WTC11 (cell line): Measurements from ENCODE around the gene TADA2A. TPM values are rescaled to one million over a fixed set of nuclear protein-coding genes. Genes with fewer than 3 reads are reported as not detected.
"Not testable (repeated sequence)": the region's sequence is repeated elsewhere in the genome, so short reads cannot be mapped to it uniquely, and the experiment has no call there.

Experiments used
- ATAC-seq: fragments of 200-7000 bp; cut with Tn5 transposase; 2 replicates; pipeline ENCODE4 v1.10.0; 2021; ENCODE audit warnings: mild to moderate bottlenecking, moderate library complexity
- CTCF ChIA-PET: fragments of 300-600 bp; sonication (Branson Sonifier 250); formaldehyde crosslinking; loops from one replicate; lab custom pipeline; 2021; ENCODE audit warnings: antibody characterized with exemption; lab: Charles Lee
- POLR2A ChIA-PET: fragments of 350-600 bp; sonication (Branson Sonifier 250); formaldehyde crosslinking; loops from one replicate; lab custom pipeline; 2021; ENCODE audit warnings: antibody characterized with exemption; lab: Charles Lee
- DNase-seq: peaks from one replicate; pipeline ENCODE4 v3.0.0; 2021; ENCODE audit warnings: low spot score
- H3K27ac Mint-ChIP-seq: 2 replicates; pipeline ENCODE4 v1.8.0; 2021; ENCODE audit warnings: mixed read lengths
- H3K27me3 Mint-ChIP-seq: 2 replicates; pipeline ENCODE4 v1.8.0; 2021; ENCODE audit warnings: low read depth, mild to moderate bottlenecking, moderate library complexity, mixed read lengths
- H3K36me3 Mint-ChIP-seq: 2 replicates; pipeline ENCODE4 v1.8.0; 2021; ENCODE audit warnings: mixed read lengths
- H3K4me1 Mint-ChIP-seq: 2 replicates; pipeline ENCODE4 v1.8.0; 2022; ENCODE audit warnings: mixed read lengths
- H3K4me3 Mint-ChIP-seq: 2 replicates; pipeline ENCODE4 v1.8.0; 2021; ENCODE audit warnings: mild to moderate bottlenecking, moderate library complexity, mixed read lengths
- H3K9me3 Mint-ChIP-seq: 2 replicates; pipeline ENCODE4 v1.8.0; 2021; ENCODE audit warnings: mixed read lengths
- CBFB ChIP-seq: sonication (generic); formaldehyde crosslinking; IDR thresholded peaks from 2 replicates; pipeline ENCODE4 v1.8.1; 2022; ENCODE audit warnings: mild to moderate bottlenecking, low read depth, missing genetic modification reagents
- CREB1 ChIP-seq: sonication (generic); formaldehyde crosslinking; IDR thresholded peaks from 2 replicates; pipeline ENCODE4 v1.8.0; 2023; ENCODE audit warnings: mild to moderate bottlenecking, missing genetic modification reagents
- EMX1 ChIP-seq: fragments of 250-450 bp; sonication (Bioruptor Pico); IDR thresholded peaks from 2 replicates; pipeline ENCODE4 v1.8.0; 2021; ENCODE audit warnings: mild to moderate bottlenecking
- ESRRA ChIP-seq: sonication (generic); formaldehyde crosslinking; IDR thresholded peaks from 2 replicates; pipeline ENCODE4 v1.8.1; 2022; ENCODE audit warnings: mild to moderate bottlenecking, missing genetic modification reagents, borderline replicate concordance
- ETV6 ChIP-seq: sonication (generic); formaldehyde crosslinking; IDR thresholded peaks from 2 replicates; pipeline ENCODE4 v1.8.1; 2022; ENCODE audit warnings: mild to moderate bottlenecking, missing genetic modification reagents
- GTF2I ChIP-seq: fragments of 250-450 bp; sonication (Bioruptor Pico); conservative IDR thresholded peaks from 2 replicates; pipeline ENCODE4 v1.4.0; 2021; ENCODE audit warnings: mild to moderate bottlenecking
- IRF2 ChIP-seq: sonication (generic); formaldehyde crosslinking; IDR thresholded peaks from 2 replicates; pipeline ENCODE4 v1.8.0; 2022; ENCODE audit warnings: low read depth, missing genetic modification reagents, borderline replicate concordance
- MYBL2 ChIP-seq: sonication (generic); formaldehyde crosslinking; IDR thresholded peaks from 2 replicates; pipeline ENCODE4 v1.8.1; 2023; ENCODE audit warnings: mild to moderate bottlenecking, moderate library complexity, missing genetic modification reagents
- NFYB ChIP-seq: sonication (generic); formaldehyde crosslinking; conservative IDR thresholded peaks from 2 replicates; pipeline ENCODE4 v1.8.0; 2022; ENCODE audit warnings: low read depth, missing genetic modification reagents
- SOX15 ChIP-seq: fragments of 250-450 bp; sonication (Bioruptor Pico); IDR thresholded peaks from 2 replicates; pipeline ENCODE4 v1.9.0; 2021; ENCODE audit warnings: mild to moderate bottlenecking
- TEAD1 ChIP-seq: sonication (generic); formaldehyde crosslinking; IDR thresholded peaks from 2 replicates; pipeline ENCODE4 v1.8.0; 2022; ENCODE audit warnings: mild to moderate bottlenecking, missing genetic modification reagents
- ZBTB21 ChIP-seq: sonication (generic); formaldehyde crosslinking; IDR thresholded peaks from 2 replicates; pipeline ENCODE4 v1.8.1; 2023; ENCODE audit warnings: mild to moderate bottlenecking, missing genetic modification reagents, borderline replicate concordance
- ZNF263 ChIP-seq: sonication (generic); formaldehyde crosslinking; IDR thresholded peaks from 2 replicates; pipeline ENCODE4 v1.8.1; 2022; ENCODE audit warnings: low read depth, mild to moderate bottlenecking, moderate library complexity, missing genetic modification reagents
- ZNF423 ChIP-seq: fragments of 250-450 bp; sonication (Bioruptor Pico); IDR thresholded peaks from 2 replicates; pipeline ENCODE4 v2.1.2; 2022; ENCODE audit warnings: mild to moderate bottlenecking, moderate library complexity
- total RNA-seq: library from RNA; stranded (reverse); gene quantifications from 3 replicates; pipeline ENCODE4 v1.2.3, GENCODE V29; 2021
- TF ChIP-seq, protein P1 (sequence below): sonication (generic); formaldehyde crosslinking; IDR thresholded peaks from 2 replicates; pipeline ENCODE4 v1.8.0; 2023; ENCODE audit warnings: missing genetic modification reagents
- TF ChIP-seq, protein P2 (sequence below): sonication (generic); formaldehyde crosslinking; IDR thresholded peaks from 2 replicates; pipeline ENCODE4 v1.8.1; 2023; ENCODE audit warnings: mild to moderate bottlenecking, moderate library complexity, missing genetic modification reagents
- TF ChIP-seq, protein P3 (sequence below): sonication (generic); formaldehyde crosslinking; conservative IDR thresholded peaks from 2 replicates; pipeline ENCODE4 v1.8.1; 2023; ENCODE audit warnings: mild to moderate bottlenecking, low read depth, missing genetic modification reagents, moderate library complexity
- TF ChIP-seq, protein P4 (sequence below): sonication (generic); formaldehyde crosslinking; IDR thresholded peaks from 2 replicates; pipeline ENCODE4 v1.8.0; 2022; ENCODE audit warnings: mild to moderate bottlenecking, missing genetic modification reagents
- TF ChIP-seq, protein P5 (sequence below): sonication (generic); formaldehyde crosslinking; IDR thresholded peaks from 2 replicates; pipeline ENCODE4 v1.8.1; 2023; ENCODE audit warnings: mild to moderate bottlenecking, missing genetic modification reagents, moderate library complexity
- TF ChIP-seq, protein P6 (sequence below): fragments of 250-450 bp; sonication (Bioruptor Pico); IDR thresholded peaks from 2 replicates; pipeline ENCODE4 v1.9.0; 2021; ENCODE audit warnings: mild to moderate bottlenecking

The TADA2A gene
- total RNA-seq, 1 experiment from 2014 or later: 16.5 TPM

DNA sequence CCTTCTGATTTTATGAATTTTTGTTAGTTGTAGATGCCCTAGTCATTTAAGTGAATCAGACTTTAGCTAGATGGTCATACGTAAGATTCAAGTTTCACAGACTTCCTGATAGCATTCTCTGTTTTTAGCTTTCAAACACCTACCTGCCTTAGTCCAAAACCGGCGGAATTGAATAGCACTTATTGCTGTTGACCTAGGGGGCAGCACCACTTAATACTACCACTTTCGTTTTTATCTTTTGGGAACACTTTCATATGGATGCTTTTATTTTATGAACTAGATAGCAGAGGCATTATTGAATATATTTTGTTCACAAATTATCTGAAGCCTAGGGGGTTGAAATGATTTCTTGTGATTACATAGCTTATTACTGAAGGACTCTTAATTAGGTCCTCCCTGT is 31.5 kb downstream of the TADA2A start (continued):
- TF ChIP-seq EMX1 (CRISPR knock-in tag): no peak
- no peak for TF ChIP-seq SOX15 (CRISPR knock-in tag)
- no peak for TF ChIP-seq NFYB (CRISPR knock-in tag)
- TF ChIP-seq, protein P1, sequence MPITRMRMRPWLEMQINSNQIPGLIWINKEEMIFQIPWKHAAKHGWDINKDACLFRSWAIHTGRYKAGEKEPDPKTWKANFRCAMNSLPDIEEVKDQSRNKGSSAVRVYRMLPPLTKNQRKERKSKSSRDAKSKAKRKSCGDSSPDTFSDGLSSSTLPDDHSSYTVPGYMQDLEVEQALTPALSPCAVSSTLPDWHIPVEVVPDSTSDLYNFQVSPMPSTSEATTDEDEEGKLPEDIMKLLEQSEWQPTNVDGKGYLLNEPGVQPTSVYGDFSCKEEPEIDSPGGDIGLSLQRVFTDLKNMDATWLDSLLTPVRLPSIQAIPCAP (CRISPR knock-in tag): no peak

DNA sequence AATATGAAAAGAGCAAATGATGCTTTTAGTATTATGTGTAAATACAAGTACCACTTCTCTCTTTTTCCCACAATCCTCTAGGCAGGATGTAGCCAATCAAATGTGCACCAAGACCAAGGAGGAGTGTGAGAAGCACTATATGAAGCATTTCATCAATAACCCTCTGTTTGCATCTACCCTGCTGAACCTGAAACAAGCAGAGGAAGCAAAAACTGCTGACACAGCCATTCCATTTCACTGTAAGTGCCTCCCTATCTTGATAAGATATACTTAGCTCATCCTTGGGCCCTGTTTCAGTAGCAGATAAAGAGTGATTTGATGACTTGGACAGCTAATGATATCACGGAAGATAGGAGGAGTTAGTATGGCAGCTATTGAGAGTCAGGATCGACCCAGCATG is 33.7 kb downstream of the TADA2A start:
- ChIA-PET POLR2A (no interaction called here), CTCF (no interaction called here)
- H3K4me1 Mint-ChIP-seq: no peaks in the 10 kb centered on the region
- ATAC-seq (no peak), DNase-seq (no peak)
- no peaks in the 10 kb centered on the region for H3K27me3 Mint-ChIP-seq
- H3K9me3 Mint-ChIP-seq: no peaks in the 10 kb centered on the region
- TF ChIP-seq, protein P2, sequence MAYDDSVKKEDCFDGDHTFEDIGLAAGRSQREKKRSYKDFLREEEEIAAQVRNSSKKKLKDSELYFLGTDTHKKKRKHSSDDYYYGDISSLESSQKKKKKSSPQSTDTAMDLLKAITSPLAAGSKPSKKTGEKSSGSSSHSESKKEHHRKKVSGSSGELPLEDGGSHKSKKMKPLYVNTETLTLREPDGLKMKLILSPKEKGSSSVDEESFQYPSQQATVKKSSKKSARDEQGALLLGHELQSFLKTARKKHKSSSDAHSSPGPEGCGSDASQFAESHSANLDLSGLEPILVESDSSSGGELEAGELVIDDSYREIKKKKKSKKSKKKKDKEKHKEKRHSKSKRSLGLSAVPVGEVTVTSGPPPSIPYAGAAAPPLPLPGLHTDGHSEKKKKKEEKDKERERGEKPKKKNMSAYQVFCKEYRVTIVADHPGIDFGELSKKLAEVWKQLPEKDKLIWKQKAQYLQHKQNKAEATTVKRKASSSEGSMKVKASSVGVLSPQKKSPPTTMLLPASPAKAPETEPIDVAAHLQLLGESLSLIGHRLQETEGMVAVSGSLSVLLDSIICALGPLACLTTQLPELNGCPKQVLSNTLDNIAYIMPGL: no peak
- TF ChIP-seq, protein P3, sequence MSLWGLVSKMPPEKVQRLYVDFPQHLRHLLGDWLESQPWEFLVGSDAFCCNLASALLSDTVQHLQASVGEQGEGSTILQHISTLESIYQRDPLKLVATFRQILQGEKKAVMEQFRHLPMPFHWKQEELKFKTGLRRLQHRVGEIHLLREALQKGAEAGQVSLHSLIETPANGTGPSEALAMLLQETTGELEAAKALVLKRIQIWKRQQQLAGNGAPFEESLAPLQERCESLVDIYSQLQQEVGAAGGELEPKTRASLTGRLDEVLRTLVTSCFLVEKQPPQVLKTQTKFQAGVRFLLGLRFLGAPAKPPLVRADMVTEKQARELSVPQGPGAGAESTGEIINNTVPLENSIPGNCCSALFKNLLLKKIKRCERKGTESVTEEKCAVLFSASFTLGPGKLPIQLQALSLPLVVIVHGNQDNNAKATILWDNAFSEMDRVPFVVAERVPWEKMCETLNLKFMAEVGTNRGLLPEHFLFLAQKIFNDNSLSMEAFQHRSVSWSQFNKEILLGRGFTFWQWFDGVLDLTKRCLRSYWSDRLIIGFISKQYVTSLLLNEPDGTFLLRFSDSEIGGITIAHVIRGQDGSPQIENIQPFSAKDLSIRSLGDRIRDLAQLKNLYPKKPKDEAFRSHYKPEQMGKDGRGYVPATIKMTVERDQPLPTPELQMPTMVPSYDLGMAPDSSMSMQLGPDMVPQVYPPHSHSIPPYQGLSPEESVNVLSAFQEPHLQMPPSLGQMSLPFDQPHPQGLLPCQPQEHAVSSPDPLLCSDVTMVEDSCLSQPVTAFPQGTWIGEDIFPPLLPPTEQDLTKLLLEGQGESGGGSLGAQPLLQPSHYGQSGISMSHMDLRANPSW (CRISPR knock-in tag): no peak
- TF ChIP-seq, protein P4, sequence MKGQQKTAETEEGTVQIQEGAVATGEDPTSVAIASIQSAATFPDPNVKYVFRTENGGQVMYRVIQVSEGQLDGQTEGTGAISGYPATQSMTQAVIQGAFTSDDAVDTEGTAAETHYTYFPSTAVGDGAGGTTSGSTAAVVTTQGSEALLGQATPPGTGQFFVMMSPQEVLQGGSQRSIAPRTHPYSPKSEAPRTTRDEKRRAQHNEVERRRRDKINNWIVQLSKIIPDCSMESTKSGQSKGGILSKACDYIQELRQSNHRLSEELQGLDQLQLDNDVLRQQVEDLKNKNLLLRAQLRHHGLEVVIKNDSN (CRISPR knock-in tag): no peak
- TF ChIP-seq, protein P5, sequence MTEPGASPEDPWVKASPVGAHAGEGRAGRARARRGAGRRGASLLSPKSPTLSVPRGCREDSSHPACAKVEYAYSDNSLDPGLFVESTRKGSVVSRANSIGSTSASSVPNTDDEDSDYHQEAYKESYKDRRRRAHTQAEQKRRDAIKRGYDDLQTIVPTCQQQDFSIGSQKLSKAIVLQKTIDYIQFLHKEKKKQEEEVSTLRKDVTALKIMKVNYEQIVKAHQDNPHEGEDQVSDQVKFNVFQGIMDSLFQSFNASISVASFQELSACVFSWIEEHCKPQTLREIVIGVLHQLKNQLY (CRISPR knock-in tag): no peak
- TF ChIP-seq MYBL2 (no peak), ESRRA (CRISPR knock-in tag) (no peak), ZNF263 (CRISPR knock-in tag) (no peak)
- H3K27ac Mint-ChIP-seq: no peak overlapping the region
- no peak overlapping the region for H3K4me3 Mint-ChIP-seq
- peaks cover 37% of the 10 kb centered on the region for H3K36me3 Mint-ChIP-seq

DNA sequence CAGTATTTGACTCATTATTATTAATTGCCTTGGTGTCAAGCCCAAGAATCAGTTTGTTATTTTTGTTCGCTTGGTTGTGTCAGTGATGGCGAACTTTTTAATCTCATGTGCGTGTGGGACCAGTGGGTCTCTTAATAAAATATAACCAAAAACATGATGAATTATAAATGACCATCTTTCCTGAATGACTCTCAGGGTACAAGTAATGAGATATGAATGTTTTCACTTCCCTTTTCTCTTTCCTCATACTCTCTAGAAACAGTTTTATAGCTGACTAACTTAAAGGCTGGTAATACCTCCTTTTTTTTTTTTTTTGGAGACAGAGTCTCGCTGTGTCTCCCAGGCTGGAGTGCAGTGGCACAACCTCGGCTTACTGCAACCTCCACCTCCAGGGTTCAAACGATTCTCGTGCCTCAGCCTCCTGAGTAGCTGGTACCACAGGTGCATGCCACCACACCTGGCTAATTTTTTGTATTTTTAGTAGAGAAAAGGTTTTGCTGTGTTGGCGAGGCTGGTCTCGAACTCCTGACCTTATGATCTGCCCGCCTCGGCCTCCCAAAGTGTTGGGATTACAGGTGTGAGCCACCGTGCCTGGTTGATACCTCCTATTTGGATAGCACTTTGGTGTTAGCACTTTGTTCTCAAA is 34.8 kb downstream of the TADA2A start:
- ChIA-PET POLR2A (interaction anchor here (0.6 kb wide), 1 partner anchor 1116 kb away, joined by 3 read pairs; no protein-coding TSS in a partner anchor), CTCF (interaction anchor here (0.6 to 0.7 kb wide), 2 partner anchors 16 to 205 kb away, joined by 5 to 11 read pairs; no protein-coding TSS in a partner anchor)

DNA sequence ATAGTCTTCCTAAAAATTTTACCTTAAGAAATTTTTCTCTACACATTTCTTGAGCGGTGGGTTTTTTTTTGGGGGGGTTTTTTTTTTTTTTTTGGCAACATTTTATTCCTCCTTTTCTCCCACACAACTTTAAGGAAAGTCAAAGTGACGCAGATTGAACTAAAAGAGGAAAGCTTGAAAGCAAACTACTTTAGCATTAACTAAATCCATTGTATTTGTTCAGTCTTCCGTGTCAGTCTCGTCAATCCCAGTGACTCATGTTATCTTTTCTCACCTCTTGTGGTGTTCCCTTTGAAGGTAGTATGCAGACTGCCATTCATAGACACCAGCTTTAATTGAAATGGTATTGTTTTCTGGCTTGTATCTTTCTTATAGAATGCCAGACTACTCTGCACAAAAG is 39.3 kb downstream of the TADA2A start:
- TF ChIP-seq ZNF423 (CRISPR knock-in tag) (no peak), CREB1 (CRISPR knock-in tag) (no peak), ETV6 (CRISPR knock-in tag) (no peak), ZBTB21 (CRISPR knock-in tag) (no peak), TEAD1 (no peak), GTF2I (CRISPR knock-in tag) (no peak), CBFB (CRISPR knock-in tag) (no peak), IRF2 (CRISPR knock-in tag) (no peak)
- TF ChIP-seq, protein P6, sequence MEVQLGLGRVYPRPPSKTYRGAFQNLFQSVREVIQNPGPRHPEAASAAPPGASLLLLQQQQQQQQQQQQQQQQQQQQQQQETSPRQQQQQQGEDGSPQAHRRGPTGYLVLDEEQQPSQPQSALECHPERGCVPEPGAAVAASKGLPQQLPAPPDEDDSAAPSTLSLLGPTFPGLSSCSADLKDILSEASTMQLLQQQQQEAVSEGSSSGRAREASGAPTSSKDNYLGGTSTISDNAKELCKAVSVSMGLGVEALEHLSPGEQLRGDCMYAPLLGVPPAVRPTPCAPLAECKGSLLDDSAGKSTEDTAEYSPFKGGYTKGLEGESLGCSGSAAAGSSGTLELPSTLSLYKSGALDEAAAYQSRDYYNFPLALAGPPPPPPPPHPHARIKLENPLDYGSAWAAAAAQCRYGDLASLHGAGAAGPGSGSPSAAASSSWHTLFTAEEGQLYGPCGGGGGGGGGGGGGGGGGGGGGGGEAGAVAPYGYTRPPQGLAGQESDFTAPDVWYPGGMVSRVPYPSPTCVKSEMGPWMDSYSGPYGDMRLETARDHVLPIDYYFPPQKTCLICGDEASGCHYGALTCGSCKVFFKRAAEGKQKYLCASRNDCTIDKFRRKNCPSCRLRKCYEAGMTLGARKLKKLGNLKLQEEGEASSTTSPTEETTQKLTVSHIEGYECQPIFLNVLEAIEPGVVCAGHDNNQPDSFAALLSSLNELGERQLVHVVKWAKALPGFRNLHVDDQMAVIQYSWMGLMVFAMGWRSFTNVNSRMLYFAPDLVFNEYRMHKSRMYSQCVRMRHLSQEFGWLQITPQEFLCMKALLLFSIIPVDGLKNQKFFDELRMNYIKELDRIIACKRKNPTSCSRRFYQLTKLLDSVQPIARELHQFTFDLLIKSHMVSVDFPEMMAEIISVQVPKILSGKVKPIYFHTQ (CRISPR knock-in tag): no peak
- CTCF ChIA-PET: interaction anchor here (1.5 kb wide), 1 partner anchor 8 kb away, joined by 6 read pairs; no protein-coding TSS in a partner anchor
- Mint-ChIP-seq H3K36me3 (peaks cover 24% of the 10 kb centered on the region), H3K9me3 (no peaks in the 10 kb centered on the region), H3K4me3 (no peak overlapping the region), H3K27ac (no peak overlapping the region), H3K4me1 (peaks cover 13% of the 10 kb centered on the region), H3K27me3 (no peaks in the 10 kb centered on the region)
- POLR2A ChIA-PET: no interaction called here
- ATAC-seq (no peak), DNase-seq (no peak)

More for the DNA sequence above, 34.8 kb downstream of the TADA2A start:
- not testable (repeated sequence) for DNase-seq, H3K9me3 Mint-ChIP-seq, ATAC-seq, H3K27me3 Mint-ChIP-seq, H3K4me3 Mint-ChIP-seq, H3K4me1 Mint-ChIP-seq, H3K27ac Mint-ChIP-seq
- peaks cover 34% of the 10 kb centered on the region for H3K36me3 Mint-ChIP-seq
